ENCODE data around the gene LRRC8E. TPM values are rescaled to one million over a fixed set of nuclear protein-coding genes. Genes with fewer than 3 reads are reported as not detected.

Gene LRRC8E
- total RNA-seq, 1 experiment from 2014 or later: 3.0 TPM

DNA sequence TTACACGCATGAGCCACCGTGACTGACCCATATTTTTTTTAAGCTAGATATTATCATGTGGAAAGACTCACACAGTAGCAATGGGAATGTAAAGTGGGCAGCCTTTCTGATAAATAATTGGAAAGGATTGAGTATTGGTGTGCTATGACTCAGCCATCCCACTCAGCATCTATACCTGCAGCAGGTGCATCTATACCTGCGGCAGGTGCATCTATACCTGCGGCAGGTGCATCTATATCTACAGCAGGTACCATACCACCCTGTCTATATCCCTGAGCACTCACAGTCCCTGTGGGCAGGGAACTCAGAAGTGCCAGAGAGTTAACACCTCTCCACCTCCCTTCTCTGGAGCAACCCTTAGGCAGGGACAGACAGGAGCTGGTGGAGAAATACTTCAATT is 5.2 kb upstream of the LRRC8E start:
- TF ChIP-seq IRF2 (CRISPR knock-in tag; IDR thresholded peaks at IDR 0.05; ENCODE audit: borderline replicate concordance, low read depth) (no peak), NR1H2 (CRISPR knock-in tag; IDR thresholded peaks at IDR 0.05) (no peak), ELF4 (CRISPR knock-in tag; IDR thresholded peaks at IDR 0.05; ENCODE audit: low read depth) (no peak), ZNF416 (CRISPR knock-in tag; IDR thresholded peaks at IDR 0.05) (no peak), ESRRA (CRISPR knock-in tag; IDR thresholded peaks at IDR 0.05; ENCODE audit: borderline replicate concordance) (no peak)
- TF ChIP-seq, protein P1, sequence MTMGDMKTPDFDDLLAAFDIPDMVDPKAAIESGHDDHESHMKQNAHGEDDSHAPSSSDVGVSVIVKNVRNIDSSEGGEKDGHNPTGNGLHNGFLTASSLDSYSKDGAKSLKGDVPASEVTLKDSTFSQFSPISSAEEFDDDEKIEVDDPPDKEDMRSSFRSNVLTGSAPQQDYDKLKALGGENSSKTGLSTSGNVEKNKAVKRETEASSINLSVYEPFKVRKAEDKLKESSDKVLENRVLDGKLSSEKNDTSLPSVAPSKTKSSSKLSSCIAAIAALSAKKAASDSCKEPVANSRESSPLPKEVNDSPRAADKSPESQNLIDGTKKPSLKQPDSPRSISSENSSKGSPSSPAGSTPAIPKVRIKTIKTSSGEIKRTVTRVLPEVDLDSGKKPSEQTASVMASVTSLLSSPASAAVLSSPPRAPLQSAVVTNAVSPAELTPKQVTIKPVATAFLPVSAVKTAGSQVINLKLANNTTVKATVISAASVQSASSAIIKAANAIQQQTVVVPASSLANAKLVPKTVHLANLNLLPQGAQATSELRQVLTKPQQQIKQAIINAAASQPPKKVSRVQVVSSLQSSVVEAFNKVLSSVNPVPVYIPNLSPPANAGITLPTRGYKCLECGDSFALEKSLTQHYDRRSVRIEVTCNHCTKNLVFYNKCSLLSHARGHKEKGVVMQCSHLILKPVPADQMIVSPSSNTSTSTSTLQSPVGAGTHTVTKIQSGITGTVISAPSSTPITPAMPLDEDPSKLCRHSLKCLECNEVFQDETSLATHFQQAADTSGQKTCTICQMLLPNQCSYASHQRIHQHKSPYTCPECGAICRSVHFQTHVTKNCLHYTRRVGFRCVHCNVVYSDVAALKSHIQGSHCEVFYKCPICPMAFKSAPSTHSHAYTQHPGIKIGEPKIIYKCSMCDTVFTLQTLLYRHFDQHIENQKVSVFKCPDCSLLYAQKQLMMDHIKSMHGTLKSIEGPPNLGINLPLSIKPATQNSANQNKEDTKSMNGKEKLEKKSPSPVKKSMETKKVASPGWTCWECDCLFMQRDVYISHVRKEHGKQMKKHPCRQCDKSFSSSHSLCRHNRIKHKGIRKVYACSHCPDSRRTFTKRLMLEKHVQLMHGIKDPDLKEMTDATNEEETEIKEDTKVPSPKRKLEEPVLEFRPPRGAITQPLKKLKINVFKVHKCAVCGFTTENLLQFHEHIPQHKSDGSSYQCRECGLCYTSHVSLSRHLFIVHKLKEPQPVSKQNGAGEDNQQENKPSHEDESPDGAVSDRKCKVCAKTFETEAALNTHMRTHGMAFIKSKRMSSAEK (CRISPR knock-in tag; IDR thresholded peaks at IDR 0.05; ENCODE audit: borderline replicate concordance): no peak
- TF ChIP-seq, protein P2, sequence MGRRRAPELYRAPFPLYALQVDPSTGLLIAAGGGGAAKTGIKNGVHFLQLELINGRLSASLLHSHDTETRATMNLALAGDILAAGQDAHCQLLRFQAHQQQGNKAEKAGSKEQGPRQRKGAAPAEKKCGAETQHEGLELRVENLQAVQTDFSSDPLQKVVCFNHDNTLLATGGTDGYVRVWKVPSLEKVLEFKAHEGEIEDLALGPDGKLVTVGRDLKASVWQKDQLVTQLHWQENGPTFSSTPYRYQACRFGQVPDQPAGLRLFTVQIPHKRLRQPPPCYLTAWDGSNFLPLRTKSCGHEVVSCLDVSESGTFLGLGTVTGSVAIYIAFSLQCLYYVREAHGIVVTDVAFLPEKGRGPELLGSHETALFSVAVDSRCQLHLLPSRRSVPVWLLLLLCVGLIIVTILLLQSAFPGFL (CRISPR knock-in tag; IDR thresholded peaks at IDR 0.05; ENCODE audit: borderline replicate concordance): no peak
- Mint-ChIP-seq H3K27ac (no peak overlapping the region), H3K36me3 (no peaks in the 10 kb centered on the region), H3K27me3 (ENCODE audit: low read depth) (peaks cover 31% of the 10 kb centered on the region), H3K4me1 (peaks cover 3% of the 10 kb centered on the region), H3K9me3 (peaks cover 6% of the 10 kb centered on the region), H3K4me3 (no peak overlapping the region)
- ATAC-seq (no peak), DNase-seq (ENCODE audit: low spot score) (no peak)
- ChIA-PET POLR2A (interaction anchor here (1.6 kb wide), 1 partner anchor 20 kb away, joined by 4 read pairs; the partner anchor contains the start of gene MAP2K7), CTCF (interaction anchor here (0.6 to 3.9 kb wide), 8 partner anchors 9 to 137 kb away, joined by 3 to 21 read pairs (median 3); partner anchors contain the start of genes MAP2K7 and PRR36)

DNA sequence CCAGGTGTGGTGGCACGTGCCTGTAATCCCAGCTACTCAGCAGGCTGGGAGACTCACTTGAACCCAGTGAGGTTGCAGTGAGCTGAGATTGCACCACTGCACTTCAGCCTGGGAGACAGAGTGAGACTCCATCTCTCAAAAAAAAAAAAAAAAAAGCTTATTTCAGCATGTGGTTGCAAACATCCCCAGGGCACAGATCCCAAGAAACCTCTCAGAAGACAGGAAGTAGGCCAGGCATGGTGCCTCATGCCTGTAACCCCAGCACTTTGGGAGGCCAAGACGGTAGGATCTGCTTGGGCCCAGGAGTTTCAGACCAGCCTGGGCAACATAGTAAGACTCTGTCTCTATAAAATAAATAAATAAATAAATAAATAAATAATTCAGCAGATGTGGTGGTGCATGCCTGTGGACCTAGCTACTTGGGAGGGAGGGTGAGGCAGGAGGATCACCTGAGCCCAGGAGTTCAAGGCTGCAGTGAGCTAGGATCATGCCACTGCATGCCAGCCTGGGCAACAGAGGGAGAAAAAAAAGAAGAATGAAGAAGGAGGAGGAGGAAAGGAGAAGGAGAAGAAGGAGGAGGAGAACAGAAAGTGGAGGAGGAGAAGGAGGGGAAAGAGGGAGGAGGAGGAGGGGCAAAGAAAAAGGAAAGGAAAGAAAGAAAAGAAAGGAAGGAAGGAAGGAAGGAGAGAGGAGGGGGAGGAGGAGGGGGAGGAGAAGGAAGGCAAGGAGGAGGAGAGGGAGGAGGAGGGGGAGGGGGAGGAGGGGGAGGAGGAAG is 4.3 kb upstream of the LRRC8E start:
- no peak overlapping the region for H3K27ac Mint-ChIP-seq
- peaks cover 38% of the 10 kb centered on the region for H3K27me3 Mint-ChIP-seq (ENCODE audit: low read depth)
- peaks cover 6% of the 10 kb centered on the region for H3K9me3 Mint-ChIP-seq
- peaks cover 3% of the 10 kb centered on the region for H3K4me1 Mint-ChIP-seq
- H3K36me3 Mint-ChIP-seq: no peaks in the 10 kb centered on the region
- CTCF ChIA-PET: interaction anchor here (0.6 to 3.9 kb wide), 5 partner anchors 9 to 137 kb away, joined by 3 to 21 read pairs (median 3); partner anchors contain the start of genes MAP2K7 and PRR36
- TF ChIP-seq FOXP1 (CRISPR knock-in tag; IDR thresholded peaks at IDR 0.05; ENCODE audit: borderline replicate concordance): no peak
- TF ChIP-seq, protein P3, sequence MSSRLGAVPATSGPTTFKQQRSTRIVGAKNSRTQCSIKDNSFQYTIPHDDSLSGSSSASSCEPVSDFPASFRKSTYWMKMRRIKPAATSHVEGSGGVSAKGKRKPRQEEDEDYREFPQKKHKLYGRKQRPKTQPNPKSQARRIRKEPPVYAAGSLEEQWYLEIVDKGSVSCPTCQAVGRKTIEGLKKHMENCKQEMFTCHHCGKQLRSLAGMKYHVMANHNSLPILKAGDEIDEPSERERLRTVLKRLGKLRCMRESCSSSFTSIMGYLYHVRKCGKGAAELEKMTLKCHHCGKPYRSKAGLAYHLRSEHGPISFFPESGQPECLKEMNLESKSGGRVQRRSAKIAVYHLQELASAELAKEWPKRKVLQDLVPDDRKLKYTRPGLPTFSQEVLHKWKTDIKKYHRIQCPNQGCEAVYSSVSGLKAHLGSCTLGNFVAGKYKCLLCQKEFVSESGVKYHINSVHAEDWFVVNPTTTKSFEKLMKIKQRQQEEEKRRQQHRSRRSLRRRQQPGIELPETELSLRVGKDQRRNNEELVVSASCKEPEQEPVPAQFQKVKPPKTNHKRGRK (CRISPR knock-in tag; IDR thresholded peaks at IDR 0.05; ENCODE audit: borderline replicate concordance): 0 out of 2 replicates have a peak, but pooled peaks have one; percentile 56
- no peak overlapping the region for H3K4me3 Mint-ChIP-seq
- DNase-seq (ENCODE audit: low spot score): no peak
- ATAC-seq: no peak
- POLR2A ChIA-PET: interaction anchor here (0.6 to 1.6 kb wide), 2 partner anchors 20 to 425 kb away, joined by 4 read pairs; partner anchors contain the start of gene MAP2K7

DNA sequence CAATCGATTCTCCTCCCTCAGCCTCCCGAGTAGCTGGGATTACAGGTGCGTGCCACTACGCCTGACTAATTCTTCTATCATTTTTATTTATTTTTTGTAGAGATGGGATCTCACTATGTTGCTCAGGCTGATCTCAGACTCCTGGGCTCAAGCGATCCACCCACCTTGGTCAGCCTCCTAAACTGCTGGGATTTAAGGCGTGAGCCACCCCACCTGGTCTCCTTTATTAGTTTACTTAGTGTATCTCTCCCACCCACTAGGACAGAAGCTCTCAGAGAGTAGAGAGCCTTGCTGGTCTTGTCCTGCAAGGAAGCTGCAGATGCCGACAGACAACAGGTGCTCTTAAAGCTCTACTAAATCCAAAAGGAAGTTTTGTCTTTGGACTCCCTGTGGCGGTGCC is 2.5 kb upstream of the LRRC8E start:
- Mint-ChIP-seq H3K4me1 (peaks cover 3% of the 10 kb centered on the region), H3K36me3 (no peaks in the 10 kb centered on the region), H3K27me3 (ENCODE audit: low read depth) (peaks cover 54% of the 10 kb centered on the region), H3K27ac (no peak overlapping the region), H3K4me3 (no peak overlapping the region), H3K9me3 (peaks cover 6% of the 10 kb centered on the region)
- DNase-seq (ENCODE audit: low spot score) (no peak), ATAC-seq (no peak)
- ChIA-PET CTCF (interaction anchor here (0.9 to 4.7 kb wide), 2 partner anchors 17 to 24 kb away, joined by 3 to 30 read pairs; no protein-coding TSS in a partner anchor), POLR2A (interaction anchor here (1.0 kb wide), 1 partner anchor 15 kb away, joined by 3 read pairs; no protein-coding TSS in a partner anchor)
- TF ChIP-seq ZNF416 (CRISPR knock-in tag; IDR thresholded peaks at IDR 0.05) (no peak), ELF4 (CRISPR knock-in tag; IDR thresholded peaks at IDR 0.05; ENCODE audit: low read depth) (no peak), EMX1 (CRISPR knock-in tag; IDR thresholded peaks at IDR 0.05) (no peak), MYBL2 (CRISPR knock-in tag; IDR thresholded peaks at IDR 0.05) (no peak), JUN (CRISPR knock-in tag; IDR thresholded peaks at IDR 0.05) (no peak)
- TF ChIP-seq, protein P4, sequence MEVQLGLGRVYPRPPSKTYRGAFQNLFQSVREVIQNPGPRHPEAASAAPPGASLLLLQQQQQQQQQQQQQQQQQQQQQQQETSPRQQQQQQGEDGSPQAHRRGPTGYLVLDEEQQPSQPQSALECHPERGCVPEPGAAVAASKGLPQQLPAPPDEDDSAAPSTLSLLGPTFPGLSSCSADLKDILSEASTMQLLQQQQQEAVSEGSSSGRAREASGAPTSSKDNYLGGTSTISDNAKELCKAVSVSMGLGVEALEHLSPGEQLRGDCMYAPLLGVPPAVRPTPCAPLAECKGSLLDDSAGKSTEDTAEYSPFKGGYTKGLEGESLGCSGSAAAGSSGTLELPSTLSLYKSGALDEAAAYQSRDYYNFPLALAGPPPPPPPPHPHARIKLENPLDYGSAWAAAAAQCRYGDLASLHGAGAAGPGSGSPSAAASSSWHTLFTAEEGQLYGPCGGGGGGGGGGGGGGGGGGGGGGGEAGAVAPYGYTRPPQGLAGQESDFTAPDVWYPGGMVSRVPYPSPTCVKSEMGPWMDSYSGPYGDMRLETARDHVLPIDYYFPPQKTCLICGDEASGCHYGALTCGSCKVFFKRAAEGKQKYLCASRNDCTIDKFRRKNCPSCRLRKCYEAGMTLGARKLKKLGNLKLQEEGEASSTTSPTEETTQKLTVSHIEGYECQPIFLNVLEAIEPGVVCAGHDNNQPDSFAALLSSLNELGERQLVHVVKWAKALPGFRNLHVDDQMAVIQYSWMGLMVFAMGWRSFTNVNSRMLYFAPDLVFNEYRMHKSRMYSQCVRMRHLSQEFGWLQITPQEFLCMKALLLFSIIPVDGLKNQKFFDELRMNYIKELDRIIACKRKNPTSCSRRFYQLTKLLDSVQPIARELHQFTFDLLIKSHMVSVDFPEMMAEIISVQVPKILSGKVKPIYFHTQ (CRISPR knock-in tag; IDR thresholded peaks at IDR 0.05): no peak
- TF ChIP-seq, protein P5, sequence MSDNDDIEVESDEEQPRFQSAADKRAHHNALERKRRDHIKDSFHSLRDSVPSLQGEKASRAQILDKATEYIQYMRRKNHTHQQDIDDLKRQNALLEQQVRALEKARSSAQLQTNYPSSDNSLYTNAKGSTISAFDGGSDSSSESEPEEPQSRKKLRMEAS (CRISPR knock-in tag; IDR thresholded peaks at IDR 0.05): no peak
- TF ChIP-seq, protein P1 (CRISPR knock-in tag; IDR thresholded peaks at IDR 0.05; ENCODE audit: borderline replicate concordance): no peak

All from WTC11 (cell line).